ENCODE data around the gene SLC31A2. TPM values are rescaled to one million over a fixed set of nuclear protein-coding genes. Genes with fewer than 3 reads are reported as not detected.

The SLC31A2 gene
- total RNA-seq, 2 donors from 2014 or later: 1.8 to 3.1 TPM

- Histone ChIP-seq H3K36me3 (ENCODE audit: control insufficient read depth, insufficient read depth, low read length) (peaks cover 28% of the 10 kb centered on the region), H3K27ac (ENCODE audit: low read depth, low read length) (no peak overlapping the region), H3K9ac (ENCODE audit: extremely low read depth, low read length, poor library complexity, severe bottlenecking) (no peak overlapping the region), H3K4me1 (ENCODE audit: control insufficient read depth, insufficient read depth, low read length) (peaks cover 26% of the 10 kb centered on the region), H3K9me3 (ENCODE audit: control insufficient read depth, low read length) (no peaks in the 10 kb centered on the region), H3K4me3 (ENCODE audit: low read length) (no peak overlapping the region), H3K27me3 (ENCODE audit: control insufficient read depth, insufficient read depth, low read length, poor library complexity, severe bottlenecking) (no peaks in the 10 kb centered on the region)
- Mint-ChIP-seq H3K27me3 (ENCODE audit: insufficient read depth) (peaks cover under 1% of the 10 kb centered on the region), H3K4me1 (peaks cover 44% of the 10 kb centered on the region), H3K9me3 (no peaks in the 10 kb centered on the region), H3K4me3 (no peak overlapping the region), H3K27ac (no peak overlapping the region), H3K36me3 (ENCODE audit: low read depth) (peaks cover 17% of the 10 kb centered on the region)
- 96 to 97% methylated on average over 5 of the region's 5 CpGs for WGBS, 2 experiments (ENCODE audit: insufficient coverage in 1 of 2, insufficient read length in 1 of 2)
- TF ChIP-seq CTCF (conservative IDR thresholded peaks at IDR 0.05): no peak
- no peak for DNase-seq
Measured at GRCh38 chr9:113158446-113158845, 7.6 kb downstream of the SLC31A2 start.

- H3K4me1 ChIP-seq (ENCODE audit: control insufficient read depth, insufficient read depth, low read length): peaks cover 26% of the 10 kb centered on the region
- no peak overlapping the region for H3K9ac ChIP-seq (ENCODE audit: extremely low read depth, low read length, poor library complexity, severe bottlenecking)
- peaks cover 27% of the 10 kb centered on the region for H3K36me3 Mint-ChIP-seq (ENCODE audit: low read depth)
- H3K9me3 Mint-ChIP-seq: no peaks in the 10 kb centered on the region
- TF ChIP-seq CTCF (conservative IDR thresholded peaks at IDR 0.05): no peak
- H3K4me1 Mint-ChIP-seq: peaks cover 43% of the 10 kb centered on the region
- H3K9me3 ChIP-seq (ENCODE audit: control insufficient read depth, low read length): no peaks in the 10 kb centered on the region
- no peak overlapping the region for H3K4me3 ChIP-seq (ENCODE audit: low read length)
- no peak overlapping the region for H3K4me3 Mint-ChIP-seq
- H3K27me3 ChIP-seq (ENCODE audit: control insufficient read depth, insufficient read depth, low read length, poor library complexity, severe bottlenecking): no peaks in the 10 kb centered on the region
- H3K27me3 Mint-ChIP-seq (ENCODE audit: insufficient read depth): no peaks in the 10 kb centered on the region
- H3K36me3 ChIP-seq (ENCODE audit: control insufficient read depth, insufficient read depth, low read length): peaks cover 45% of the 10 kb centered on the region
- H3K27ac Mint-ChIP-seq: no peak overlapping the region
- peak; percentile 75 for DNase-seq
- 25% methylated on average over 3 of the region's 3 CpGs; no CpG with 5 or more reads in 1 of the 2 experiments for WGBS, 2 experiments (ENCODE audit: insufficient coverage in 1 of 2, insufficient read length in 1 of 2)
- H3K27ac ChIP-seq (ENCODE audit: low read depth, low read length): no peak overlapping the region
Measured at GRCh38 chr9:113160571-113160970, 9.8 kb downstream of the SLC31A2 start.

- no peak for DNase-seq
- no peak overlapping the region for H3K4me3 Mint-ChIP-seq
- H3K27me3 Mint-ChIP-seq (ENCODE audit: insufficient read depth): no peaks in the 10 kb centered on the region
- Histone ChIP-seq H3K27me3 (ENCODE audit: control insufficient read depth, insufficient read depth, low read length, poor library complexity, severe bottlenecking) (no peaks in the 10 kb centered on the region), H3K36me3 (ENCODE audit: control insufficient read depth, insufficient read depth, low read length) (peaks cover 64% of the 10 kb centered on the region), H3K4me1 (ENCODE audit: control insufficient read depth, insufficient read depth, low read length) (peaks cover 10% of the 10 kb centered on the region), H3K9ac (ENCODE audit: extremely low read depth, low read length, poor library complexity, severe bottlenecking) (no peak overlapping the region), H3K9me3 (ENCODE audit: control insufficient read depth, low read length) (no peaks in the 10 kb centered on the region), H3K4me3 (ENCODE audit: low read length) (no peak overlapping the region), H3K27ac (ENCODE audit: low read depth, low read length) (no peak overlapping the region)
- peaks cover 23% of the 10 kb centered on the region for H3K4me1 Mint-ChIP-seq
- TF ChIP-seq CTCF (conservative IDR thresholded peaks at IDR 0.05): no peak
- no peaks in the 10 kb centered on the region for H3K9me3 Mint-ChIP-seq
- no peak overlapping the region for H3K27ac Mint-ChIP-seq
- WGBS, 2 experiments (ENCODE audit: insufficient coverage in 1 of 2, insufficient read length in 1 of 2): 61 to 100% methylated on average over 2 to 3 of the region's 3 CpGs
- peaks cover 45% of the 10 kb centered on the region for H3K36me3 Mint-ChIP-seq (ENCODE audit: low read depth)
Measured at GRCh38 chr9:113163001-113163400, 12.2 kb downstream of the SLC31A2 start.

Data from endodermal cell (in vitro differentiated cells).